DOHH2 (cell line): Measurements from ENCODE around the gene ITGA11.

Source experiments
- EZH2phosphoT487 ChIP-seq: fragments of 200-600 bp; sonication (generic); IDR thresholded peaks from 2 replicates; pipeline ENCODE4 v1.6.1; 2017; ENCODE audit warnings: borderline replicate concordance, mild to moderate bottlenecking, antibody characterized with exemption, low read length, moderate library complexity, mixed read lengths
- TF ChIP-seq, protein P1 (sequence below): fragments of 200-600 bp; sonication (generic); IDR thresholded peaks from one replicate; pipeline ENCODE4 v1.5.1; 2014; ENCODE audit warnings: antibody characterized with exemption, mild to moderate bottlenecking, low read depth, low read length; ENCODE audit not compliant: poor library complexity, severe bottlenecking

DNA sequence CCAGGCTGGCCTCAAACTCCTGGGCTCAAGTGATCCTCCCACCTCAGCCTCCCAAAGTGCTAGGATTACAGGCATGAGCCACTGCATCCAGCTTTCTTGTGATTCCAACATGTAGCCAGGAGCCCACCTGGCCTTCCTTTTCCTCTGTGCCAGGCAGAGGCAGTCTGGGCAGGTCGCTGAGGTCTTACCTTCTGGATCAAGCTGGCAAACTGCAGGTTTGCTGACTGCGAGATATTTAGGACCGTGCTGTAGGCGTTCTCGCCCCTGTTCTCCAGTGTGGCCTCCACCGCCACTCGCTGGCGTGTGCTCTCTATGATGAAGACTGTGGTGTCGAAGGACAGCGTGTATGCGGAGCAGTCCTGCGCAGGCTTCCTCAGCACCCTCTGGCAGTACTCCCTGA lies 112.0 kb downstream of the ITGA11 start:
- TF ChIP-seq, protein P1, sequence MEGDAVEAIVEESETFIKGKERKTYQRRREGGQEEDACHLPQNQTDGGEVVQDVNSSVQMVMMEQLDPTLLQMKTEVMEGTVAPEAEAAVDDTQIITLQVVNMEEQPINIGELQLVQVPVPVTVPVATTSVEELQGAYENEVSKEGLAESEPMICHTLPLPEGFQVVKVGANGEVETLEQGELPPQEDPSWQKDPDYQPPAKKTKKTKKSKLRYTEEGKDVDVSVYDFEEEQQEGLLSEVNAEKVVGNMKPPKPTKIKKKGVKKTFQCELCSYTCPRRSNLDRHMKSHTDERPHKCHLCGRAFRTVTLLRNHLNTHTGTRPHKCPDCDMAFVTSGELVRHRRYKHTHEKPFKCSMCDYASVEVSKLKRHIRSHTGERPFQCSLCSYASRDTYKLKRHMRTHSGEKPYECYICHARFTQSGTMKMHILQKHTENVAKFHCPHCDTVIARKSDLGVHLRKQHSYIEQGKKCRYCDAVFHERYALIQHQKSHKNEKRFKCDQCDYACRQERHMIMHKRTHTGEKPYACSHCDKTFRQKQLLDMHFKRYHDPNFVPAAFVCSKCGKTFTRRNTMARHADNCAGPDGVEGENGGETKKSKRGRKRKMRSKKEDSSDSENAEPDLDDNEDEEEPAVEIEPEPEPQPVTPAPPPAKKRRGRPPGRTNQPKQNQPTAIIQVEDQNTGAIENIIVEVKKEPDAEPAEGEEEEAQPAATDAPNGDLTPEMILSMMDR = no peak
- no peak for TF ChIP-seq EZH2phosphoT487
